Fibroblast of skin of back (primary cell): ENCODE measurements around the gene NLRP2B. TPM values are rescaled to one million over a fixed set of nuclear protein-coding genes. Genes with fewer than 3 reads are reported as not detected.
"Not testable (repeated sequence)": the region's sequence is repeated elsewhere in the genome, so short reads cannot be mapped to it uniquely, and the experiment has no call there.

Experiments used
- DNase-seq: peaks from one replicate; pipeline ENCODE4 v3.0.0-alpha.2; 2013
- polyA plus RNA-seq, 2 experiments: library from polyadenylated mRNA; unstranded; fragments of 120-200 nt; gene quantifications; one replicate each; pipeline ENCODE4 v1.2.1, GENCODE V29; 2013; ENCODE audit not compliant: insufficient read length in 2 of 2

Gene NLRP2B
- polyA plus RNA-seq (2013, experiment 1 of 2; ENCODE audit: insufficient read length), result not detected
- not detected for polyA plus RNA-seq (2013, experiment 2 of 2; ENCODE audit: insufficient read length)

GRCh38 chrX:57680160-57680559 is at the start of gene NLRP2B:
Gene NLRP2B (minus strand): TSS chrX:57680260.
- DNase-seq, result no peak

DNA sequence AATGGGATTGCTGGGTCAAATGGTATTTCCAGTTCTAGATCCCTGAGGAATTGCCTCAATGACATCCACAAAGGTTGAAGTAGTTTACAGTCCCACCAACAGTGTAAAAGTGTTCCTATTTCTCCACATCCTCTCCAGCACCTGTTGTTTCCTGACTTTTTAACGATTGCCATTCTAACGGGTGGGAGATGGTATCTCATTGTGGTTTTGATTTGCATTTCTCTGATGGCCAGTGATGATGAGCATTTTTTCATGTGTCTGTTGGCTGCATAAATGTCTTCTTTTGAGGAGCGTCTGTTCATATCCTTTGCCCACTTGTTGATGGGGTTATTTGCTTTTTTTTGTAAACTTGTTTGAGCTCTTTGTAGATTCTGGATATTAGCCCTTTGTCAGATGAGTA is 45.9 kb upstream of the NLRP2B start:
- not testable (repeated sequence) for DNase-seq

DNA sequence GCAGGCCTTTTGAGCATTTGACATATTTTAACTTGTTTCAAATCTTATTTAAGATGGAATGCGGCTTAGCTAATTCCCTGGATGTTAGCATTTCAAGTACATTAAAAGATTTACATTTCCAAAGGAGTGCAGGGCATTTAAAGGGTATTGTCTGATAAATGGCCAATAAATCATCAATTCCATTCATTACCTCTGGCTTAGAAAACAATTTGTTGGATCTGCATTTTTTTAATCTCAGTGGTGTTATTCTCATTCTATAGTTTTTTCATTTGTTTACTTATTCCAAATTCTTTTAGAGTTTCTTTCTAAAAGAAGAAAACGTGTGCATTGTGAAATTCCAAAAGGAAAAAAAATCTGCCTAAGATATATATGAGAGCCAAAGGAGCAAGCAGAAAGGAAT is 1.3 kb upstream of the NLRP2B start:
- no peak for DNase-seq

DNA sequence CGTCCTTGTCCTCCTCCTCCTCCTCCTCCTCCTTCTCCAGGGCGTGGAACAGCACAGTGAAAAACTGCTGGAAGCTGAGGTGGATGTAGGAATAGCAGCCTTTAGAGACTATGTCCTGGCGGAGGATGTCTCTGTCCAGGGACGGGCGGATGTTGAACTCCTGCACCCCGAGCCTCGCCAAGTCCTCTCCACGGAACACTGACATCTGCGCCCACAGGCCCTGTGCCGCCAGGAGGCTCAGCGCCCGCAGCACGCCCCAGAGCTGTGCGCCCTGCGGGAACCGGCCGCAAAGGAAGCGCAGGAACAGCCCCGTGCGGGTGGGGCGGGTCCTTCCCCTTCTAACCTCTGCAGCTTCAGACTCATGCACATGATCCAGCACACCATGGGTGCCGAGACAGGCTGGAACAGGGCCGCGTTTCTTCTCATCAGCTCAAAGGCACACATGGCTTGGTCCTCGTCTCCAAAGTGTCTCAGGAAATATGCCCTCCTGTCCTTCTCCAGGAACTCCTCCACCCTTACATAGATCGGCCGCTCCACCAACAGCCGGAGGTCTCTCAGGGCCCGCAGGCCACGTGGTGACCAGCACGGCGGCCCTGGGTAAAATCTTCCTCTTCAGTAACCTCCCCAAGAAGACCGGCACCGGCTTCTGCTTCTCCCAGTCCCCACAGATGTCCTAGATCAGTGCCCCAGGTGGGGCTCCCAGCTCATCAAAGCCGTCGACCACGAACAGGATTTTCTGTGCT is 1.2 kb downstream of the NLRP2B start:
- DNase-seq, result no peak

DNA sequence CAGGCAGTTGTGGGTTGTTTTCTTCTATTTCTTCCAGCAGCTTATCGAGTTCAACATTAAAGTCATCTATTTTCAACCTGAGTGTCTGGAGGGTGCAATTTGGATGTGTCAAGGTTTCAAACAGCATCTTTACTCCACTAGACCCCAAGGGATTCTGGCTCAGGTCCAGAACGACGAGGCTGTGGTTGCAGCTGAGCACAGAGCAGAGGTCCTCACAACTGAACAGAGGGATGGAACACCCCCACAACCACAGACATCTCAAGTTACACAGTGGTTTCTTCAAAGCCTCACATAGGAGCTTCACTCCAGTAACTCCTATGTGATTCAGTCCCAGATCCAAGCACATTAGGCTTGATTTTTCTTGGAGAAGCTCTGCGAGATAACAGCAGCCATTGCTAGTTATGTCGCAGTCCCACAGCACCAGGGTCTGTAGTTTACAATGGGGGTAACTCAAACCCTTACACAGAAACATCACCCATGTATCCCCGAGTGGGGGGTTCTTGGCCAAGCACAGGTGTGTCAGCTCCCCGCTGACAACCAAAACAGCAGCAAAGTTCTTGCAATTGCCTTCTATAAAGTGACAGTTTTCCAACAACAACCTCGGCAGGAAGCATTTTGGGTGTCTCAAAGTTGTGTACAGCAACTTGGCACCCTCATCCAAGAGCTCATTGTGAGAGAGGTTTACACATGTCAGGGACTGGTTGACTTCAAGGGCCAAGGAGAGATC is 2.8 kb downstream of the NLRP2B start:
- no peak for DNase-seq

DNA sequence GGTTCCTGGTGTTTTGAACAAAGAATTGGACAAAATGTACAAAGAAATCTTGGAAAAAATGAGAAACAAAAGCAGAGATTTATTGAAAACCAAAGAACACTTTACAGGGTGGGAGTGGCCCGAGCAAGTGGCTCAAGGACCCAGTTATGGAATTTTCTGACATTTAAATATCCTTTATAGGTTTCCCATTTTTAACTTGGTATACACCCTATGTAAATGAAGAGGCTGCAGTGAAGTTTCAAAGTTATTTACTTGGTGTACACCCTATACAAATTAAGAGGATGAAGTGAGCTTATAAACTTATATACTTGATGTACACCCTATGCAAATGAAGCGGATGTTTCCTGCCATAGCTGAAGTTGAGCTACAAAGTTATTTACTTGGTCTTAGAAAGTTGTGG is 4.7 kb downstream of the NLRP2B start:
- no peak for DNase-seq

DNA sequence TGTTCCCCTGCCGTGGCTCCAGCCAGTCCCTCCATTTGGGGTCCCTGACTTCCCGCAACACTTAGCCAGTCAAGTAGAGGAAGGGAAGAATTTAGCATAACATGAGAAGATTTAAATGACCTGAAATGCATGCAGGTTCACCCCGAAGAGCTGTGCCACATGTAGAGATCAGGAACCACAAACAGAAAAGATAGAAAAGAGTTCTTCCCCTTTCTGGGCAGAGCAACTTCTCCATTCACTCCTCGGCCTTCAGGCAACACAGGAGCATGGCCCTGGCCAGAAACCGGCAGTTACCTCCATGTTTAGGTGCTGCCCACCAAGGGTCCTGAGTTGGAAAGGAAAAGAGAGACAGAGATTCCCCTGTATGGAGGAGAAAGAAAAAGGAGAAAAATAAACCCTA is 5.2 kb downstream of the NLRP2B start:
- no peak for DNase-seq

GRCh38 chrX:57669961-57670360 is 10.1 kb downstream of the NLRP2B start:
- DNase-seq, result no peak

GRCh38 chrX:57667010-57667409 is 13.1 kb downstream of the NLRP2B start:
- DNase-seq, result no peak

- no peak for DNase-seq
These were observed 25.0 kb downstream of the NLRP2B start for GRCh38 chrX:57655065-57655464.

GRCh38 chrX:57652705-57653104 is 27.4 kb downstream of the NLRP2B start:
- no peak for DNase-seq

- no peak for DNase-seq
These were observed 28.7 kb downstream of the NLRP2B start for GRCh38 chrX:57651169-57651919.

DNA sequence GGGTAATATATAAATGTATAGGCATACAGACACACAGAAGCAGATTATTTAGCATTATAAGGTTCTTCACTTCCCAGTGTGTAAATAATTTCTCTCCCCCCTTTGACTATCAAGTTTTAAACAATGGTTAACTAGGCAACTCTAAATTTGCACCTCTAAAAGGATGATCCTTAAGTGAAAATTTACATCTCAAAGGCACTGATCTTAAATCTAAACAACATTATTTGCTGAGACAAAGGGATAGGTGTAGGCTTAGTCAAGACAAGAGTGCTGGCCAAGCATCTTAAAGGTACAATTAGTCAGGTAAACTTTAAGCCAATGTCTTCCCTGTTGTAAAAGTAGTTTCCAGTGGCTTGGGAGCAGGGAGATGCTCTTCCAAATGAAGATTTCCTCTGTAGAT is 33.0 kb downstream of the NLRP2B start:
- DNase-seq, result no peak

DNA sequence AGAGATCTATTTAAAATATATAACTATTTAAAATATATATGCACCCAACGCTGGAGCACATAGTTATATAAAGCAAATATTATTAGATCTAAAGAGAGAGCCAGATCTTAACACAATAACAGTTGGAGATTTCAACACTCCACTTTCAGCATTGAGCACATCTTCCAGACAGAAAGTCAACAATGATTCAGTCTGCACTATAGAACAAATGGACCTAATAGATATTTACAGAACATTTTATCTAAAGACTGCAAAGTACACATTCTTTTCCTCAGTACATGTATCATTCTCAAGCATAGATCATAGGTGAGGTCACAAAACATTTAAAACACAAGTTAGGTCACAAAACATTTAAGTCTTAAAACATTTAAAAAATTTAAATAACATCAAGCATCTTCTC is 36.4 kb downstream of the NLRP2B start:
- DNase-seq, result no peak

DNA sequence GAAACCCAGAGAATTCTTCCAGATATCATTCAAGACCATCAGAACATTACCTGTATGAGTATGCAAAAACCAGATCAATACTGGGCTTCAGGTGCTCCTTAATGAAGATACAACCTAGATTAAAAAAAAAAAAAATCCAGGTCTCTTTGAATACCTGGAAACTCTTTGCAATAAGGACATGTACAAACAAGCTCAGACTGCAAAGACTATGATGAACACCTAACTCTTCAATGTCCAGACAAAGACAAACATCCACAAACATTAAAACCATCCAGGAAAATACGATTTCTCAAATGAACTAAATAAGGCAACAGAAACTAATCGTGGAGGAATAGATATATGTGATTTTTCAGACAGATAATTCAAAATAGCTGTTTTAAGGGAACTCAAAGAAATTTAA is 38.7 kb downstream of the NLRP2B start:
- no peak for DNase-seq

- DNase-seq, result no peak
These were observed 39.4 kb downstream of the NLRP2B start for GRCh38 chrX:57640674-57641016.

GRCh38 chrX:57629438-57629837 is 50.6 kb downstream of the NLRP2B start:
- not testable (repeated sequence) for DNase-seq
